K562 (cell line): ENCODE measurements around the gene RIC3. TPM values are rescaled to one million over a fixed set of nuclear protein-coding genes. Genes with fewer than 3 reads are reported as not detected.
A peak's percentile ranks its signal among the peaks of the same experiment; 100 is the strongest.

Experiments used
- ATAC-seq: fragments of 200-7000 bp; cut with Tn5 transposase; 3 replicates; pipeline ENCODE4 v1.9.1; 2020; ENCODE audit warnings: moderate library complexity
- BruUV-seq: library from RNA; stranded (reverse); fragments of 400-500 nt; replicated peaks from 2 replicates; lab custom pipeline; 2021; lab: Mats Ljungman, UMichigan
- CTCF ChIA-PET: fragments of 300-600 bp; formaldehyde crosslinking; extraction: SDS; loops from one replicate; lab custom pipeline; 2021; ENCODE audit warnings: low intra/inter-chr PET ratio; lab: Yijun Ruan, JAX
- POLR2A ChIA-PET: fragments of 300-600, 350-650 bp; sonication (Branson Sonifier 250); formaldehyde crosslinking; extraction: SDS; loops from one replicate; lab custom pipeline; 2021; ENCODE audit warnings: antibody characterized with exemption, inconsistent platforms; lab: Yijun Ruan, JAX
- DNase-seq, 4 experiments: peaks; one replicate each; pipeline versions ENCODE4 v3.0.0 to v3.0.0-alpha.2; 2011 to 2018; ENCODE audit warnings: low spot score in 3 of 4, mixed read lengths in 3 of 4; ENCODE audit errors: extremely low read depth in 1 of 4
- FAIRE-seq: peaks from 2 replicates; lab custom pipeline; 2011; peaks lifted over from hg19 to GRCh38; lab: Jason Lieb, UNC
- H2AFZ ChIP-seq: 2 replicates; pipeline ENCODE4 v1.6.0; 2011; ENCODE audit warnings: low read depth, low read length, control low read depth, inconsistent platforms
- H3K27ac ChIP-seq: fragments of 200-600 bp; 3 replicates; pipeline ENCODE4 v1.8.0; 2011; ENCODE audit warnings: low read depth, mild to moderate bottlenecking, control low read depth, inconsistent platforms, low read length, moderate library complexity, mixed read lengths; ENCODE audit errors: extremely low read depth
- H3K27me3 ChIP-seq, 2 experiments: fragments of 300-600 bp in 1 of 2; 2 replicates in 1 of 2; 3 replicates in 1 of 2; pipeline versions ENCODE4 v1.6.0 to v1.8.0; 2011; ENCODE audit warnings: inconsistent platforms in 2 of 2, low read length in 2 of 2, mild to moderate bottlenecking in 1 of 2, mixed read lengths in 1 of 2, moderate library complexity in 1 of 2; ENCODE audit not compliant: control insufficient read depth in 2 of 2, insufficient read depth in 2 of 2
- H3K36me3 ChIP-seq: fragments of 300-600 bp; 3 replicates; pipeline ENCODE4 v1.8.0; 2011; ENCODE audit warnings: mild to moderate bottlenecking, low read length, inconsistent platforms; ENCODE audit not compliant: control insufficient read depth, insufficient read depth
- H3K4me1 ChIP-seq, 2 experiments: fragments of 200-600 bp in 1 of 2; replicated peaks in 1 of 2; 2 replicates in 1 of 2; 3 replicates in 1 of 2; pipeline versions ENCODE4 v1.5.1 to v1.8.0; 2011; ENCODE audit warnings: inconsistent platforms in 2 of 2, low read length in 2 of 2, mild to moderate bottlenecking in 1 of 2, mixed read lengths in 1 of 2, moderate library complexity in 1 of 2; ENCODE audit not compliant: control insufficient read depth in 2 of 2, insufficient read depth in 2 of 2
- H3K4me2 ChIP-seq: 2 replicates; pipeline ENCODE4 v1.6.1; 2011; ENCODE audit warnings: low read length, control low read depth, inconsistent platforms, mixed read lengths; ENCODE audit not compliant: insufficient read depth
- H3K4me3 ChIP-seq: fragments of 200-600 bp; sonication (generic), shearing (Covaris generic); 2 replicates; pipeline ENCODE4 v1.5.1; 2016; ENCODE audit warnings: control low read depth, inconsistent platforms
- H3K79me2 ChIP-seq: fragments of 200-600 bp; 3 replicates; pipeline ENCODE4 v1.8.0; 2011; ENCODE audit warnings: low read length, inconsistent platforms; ENCODE audit not compliant: control insufficient read depth, insufficient read depth
- H3K9ac ChIP-seq, 2 experiments: 2 replicates each; pipeline versions ENCODE4 v1.6.0 to v1.6.1; 2011; ENCODE audit warnings: low read depth in 2 of 2, low read length in 2 of 2, control low read depth in 1 of 2, inconsistent platforms in 1 of 2, mild to moderate bottlenecking in 1 of 2, mixed read lengths in 1 of 2; ENCODE audit not compliant: insufficient read depth in 1 of 2
- H3K9me1 ChIP-seq: one replicate; pipeline ENCODE4 v1.6.0; 2011; ENCODE audit warnings: inconsistent platforms, mild to moderate bottlenecking, low read length, moderate library complexity; ENCODE audit not compliant: control insufficient read depth, insufficient read depth
- H3K9me3 ChIP-seq: replicated peaks from 2 replicates; pipeline ENCODE4 v1.5.1; 2011; ENCODE audit warnings: low read depth, low read length, inconsistent platforms; ENCODE audit not compliant: control insufficient read depth, insufficient read depth
- H4K20me1 ChIP-seq: replicated peaks from 2 replicates; pipeline ENCODE4 v1.6.1; 2011; ENCODE audit warnings: low read length, inconsistent platforms, mixed read lengths; ENCODE audit not compliant: control insufficient read depth, insufficient read depth
- ARID1B ChIP-seq: fragments of 450-650 bp; IDR thresholded peaks from 2 replicates; pipeline ENCODE4 v1.6.1; 2016; ENCODE audit warnings: antibody characterized with exemption, mild to moderate bottlenecking, inconsistent platforms
- ATF3 ChIP-seq, 2 experiments: fragments of 450-650 bp in 1 of 2; sonication (generic) in 1 of 2; formaldehyde crosslinking in 1 of 2; IDR thresholded peaks in 1 of 2; conservative IDR thresholded peaks in 1 of 2; 2 replicates each; pipeline versions ENCODE4 v1.6.1 to v1.8.1; 2016 to 2023; ENCODE audit warnings: mild to moderate bottlenecking in 2 of 2, moderate library complexity in 2 of 2, inconsistent platforms in 1 of 2, missing genetic modification reagents in 1 of 2
- ATF7 ChIP-seq: fragments of 450-650 bp; IDR thresholded peaks from 2 replicates; pipeline ENCODE4 v1.7.1; 2014; ENCODE audit warnings: mild to moderate bottlenecking, moderate library complexity
- BCL6 ChIP-seq: fragments of 250-450 bp; sonication (Bioruptor Pico); IDR thresholded peaks from 2 replicates; pipeline ENCODE4 v1.4.0; 2020
- CHD2 ChIP-seq: IDR thresholded peaks from 2 replicates; pipeline ENCODE4 v1.6.1; 2011; ENCODE audit warnings: low read depth, low read length
- CREB3 ChIP-seq: fragments of 450-650 bp; conservative IDR thresholded peaks from 2 replicates; pipeline ENCODE4 v1.6.1; 2016; ENCODE audit warnings: missing genetic modification characterization, low read depth, mild to moderate bottlenecking, missing compliant biosample characterization, moderate library complexity
- CTBP1 ChIP-seq: fragments of 450-650 bp; IDR thresholded peaks from 2 replicates; pipeline ENCODE4 v1.6.1; 2016; ENCODE audit warnings: borderline replicate concordance
- HIVEP1 ChIP-seq: fragments of 250-450 bp; sonication (Bioruptor Pico); IDR thresholded peaks from 2 replicates; pipeline ENCODE4 v1.4.0; 2020; ENCODE audit warnings: mild to moderate bottlenecking
- JUND ChIP-seq, 2 experiments: IDR thresholded peaks; 2 replicates in 1 of 2; 3 replicates in 1 of 2; pipeline ENCODE4 v1.6.1; 2011; ENCODE audit warnings: borderline replicate concordance in 2 of 2, low read depth in 2 of 2, low read length in 2 of 2, improper control_type of control experiment in 1 of 2, missing biosample characterization in 1 of 2, missing genetic modification characterization in 1 of 2, missing genetic modification reagents in 1 of 2
- MYBL2 ChIP-seq, 2 experiments: fragments of 450-650 bp in 1 of 2; sonication (generic) in 1 of 2; formaldehyde crosslinking in 1 of 2; IDR thresholded peaks; 2 replicates each; pipeline versions ENCODE4 v1.6.1 to v1.8.1; 2017 to 2022; ENCODE audit warnings: borderline replicate concordance in 1 of 2, inconsistent platforms in 1 of 2, low read depth in 1 of 2, mild to moderate bottlenecking in 1 of 2, missing genetic modification reagents in 1 of 2, moderate library complexity in 1 of 2
- SMARCB1 ChIP-seq: IDR thresholded peaks from 2 replicates; pipeline ENCODE4 v1.6.1; 2011; ENCODE audit warnings: improper control_type of control experiment, low read depth; ENCODE audit not compliant: insufficient read length
- SOX6 ChIP-seq: fragments of 450-650 bp; IDR thresholded peaks from 2 replicates; pipeline ENCODE4 v1.6.1; 2014; ENCODE audit warnings: mild to moderate bottlenecking
- ZKSCAN3 ChIP-seq: fragments of 250-450 bp; sonication (Bioruptor Pico); IDR thresholded peaks from 2 replicates; pipeline ENCODE4 v1.4.0; 2020
- ZNF280A ChIP-seq: fragments of 450-650 bp; IDR thresholded peaks from 2 replicates; pipeline ENCODE4 v1.6.1; 2018; ENCODE audit warnings: mild to moderate bottlenecking, low read depth; ENCODE audit not compliant: partially characterized antibody
- ZNF431 ChIP-seq: sonication (generic); formaldehyde crosslinking; IDR thresholded peaks from 2 replicates; pipeline ENCODE4 v1.8.0; 2022; ENCODE audit warnings: mild to moderate bottlenecking, missing genetic modification reagents
- ZNF511 ChIP-seq: sonication (generic); formaldehyde crosslinking; IDR thresholded peaks from 2 replicates; pipeline ENCODE4 v1.8.0; 2022; ENCODE audit warnings: mild to moderate bottlenecking, missing genetic modification reagents
- whole genome bisulfite sequencing: fragments of 100-300 bp; shearing (Covaris generic); methylation state at CpG from one replicate; pipeline ENCODE4 v1.1.6; 2016; ENCODE audit warnings: low coverage, mixed read lengths; ENCODE audit not compliant: insufficient coverage; ENCODE audit errors: missing lambda C conversion rate; 5-methylcytosine and 5-hydroxymethylcytosine counted together
- in situ Hi-C: fragments of 300-500 bp; cut with MboI; formaldehyde crosslinking; loops from 4 replicates; pipeline ENCODE4 v1.15.0; 2018; ENCODE audit warnings: inconsistent platforms, mixed read lengths
- intact Hi-C: fragments of 100-400 bp; cut with micrococcal nuclease; formaldehyde crosslinking; loops from 2 replicates; pipeline ENCODE4 v1.14.2; 2022
- polyA plus RNA-seq, 8 experiments: library from polyadenylated mRNA; depleted of rRNA in 4 of 8; stranded (reverse) in 5 of 8; unstranded in 3 of 8; fragments of >200 nt; fragmentation: Nextera tagmentation in 2 of 8; fragmentation: Illumina TruSeq in 1 of 8; extraction: Ambion mirVana in 2 of 8; extraction: Trizol in 1 of 8; gene quantifications; 2 replicates each; pipeline versions ENCODE4 v1.2.1 to v1.2.3, GENCODE V29; 2011 to 2014; ENCODE audit warnings: inconsistent platforms in 1 of 8, missing spikeins in 1 of 8
- total RNA-seq, 7 experiments: library from RNA; depleted of rRNA in 6 of 7; stranded (reverse); fragments of >200 nt in 6 of 7; fragmentation: Illumina TruSeq in 2 of 7; extraction: Trizol in 2 of 7; gene quantifications; 2 replicates each; pipeline versions ENCODE4 v1.2.1 to v1.2.3, GENCODE V29; 2011 to 2021; ENCODE audit warnings: low replicate concordance in 1 of 7

RIC3 gene
- total and polyA plus RNA-seq, 9 of the 15 experiments (the other 6 are each of a cell fraction or from before 2014, with no cell fraction given): 0.03 to 0.16 (median 0.05) TPM; not detected in 4

- 0% methylated on average over 15 of the region's 15 CpGs for WGBS
- H3K27me3 ChIP-seq: peaks cover 16 to 69% of the 10 kb centered on the region in 2 experiments
- ATAC-seq: peak; percentile 56
- H4K20me1 ChIP-seq: peaks cover 8% of the 10 kb centered on the region
- no peaks in the 10 kb centered on the region for H3K36me3 ChIP-seq
- intact Hi-C loops (no loop called here), in situ Hi-C loops (no loop called here)
- CTCF ChIA-PET: no interaction called here
- no peak overlapping the region for H2AFZ ChIP-seq
- no peak overlapping the region for H3K9ac ChIP-seq
- H3K4me2 ChIP-seq: no peak overlapping the region
- no peak overlapping the region for H3K27ac ChIP-seq
- no peak overlapping the region for H3K4me3 ChIP-seq
- H3K9me1 ChIP-seq: no peaks in the 10 kb centered on the region
- peaks cover 8 to 9% of the 10 kb centered on the region in 2 experiments; a peak in 2 of 5 replicates for H3K4me1 ChIP-seq
- peak; percentile 23 for FAIRE-seq
- H3K79me2 ChIP-seq: no peaks in the 10 kb centered on the region
- no TSS peak for BruUV-seq
- POLR2A ChIA-PET: no interaction called here
- peak; percentile 22 to 45 (median 33) for DNase-seq
- no peaks in the 10 kb centered on the region for H3K9me3 ChIP-seq
- TF ChIP-seq CREB3 (tag) (no peak), SOX6 (no peak), MYBL2 (IDR thresholded peaks at IDR 0.05; ENCODE audit: low read depth) (no peak), MYBL2 (CRISPR knock-in tag; IDR thresholded peaks at IDR 0.05; ENCODE audit: borderline replicate concordance) (no peak), CTBP1 (peak; percentile 48; the same call in 1 of the 2 replicates), ATF3 (IDR thresholded peaks at IDR 0.05) (peak; percentile 52; the same call in 1 of the 2 replicates), ATF3 (CRISPR knock-in tag; conservative IDR thresholded peaks at IDR 0.05) (no peak), JUND (IDR thresholded peaks at IDR 0.05; ENCODE audit: borderline replicate concordance, low read depth, low read length) (peak; percentile 38; the same call in 1 of the 2 replicates), JUND (tag; IDR thresholded peaks at IDR 0.05; ENCODE audit: borderline replicate concordance, low read depth, low read length) (no peak; the same call in 1 of the 3 replicates), ZKSCAN3 (no peak), BCL6 (CRISPR knock-in tag) (no peak), HIVEP1 (CRISPR knock-in tag) (no peak), ZNF511 (CRISPR knock-in tag) (no peak), ARID1B (peak; percentile 40; the same call in 1 of the 2 replicates), ZNF280A (no peak), CHD2 (no peak), ATF7 (no peak), SMARCB1 (no peak), ZNF431 (CRISPR knock-in tag) (no peak)
Measured at GRCh38 chr11:8068605-8069221, 100.1 kb downstream of the RIC3 start.
